Trophoblast cell (in vitro differentiated cells and primary cell): ENCODE data around the gene RAB2B.

Experiments
- DNase-seq, 2 donors: peaks; one replicate each; pipeline ENCODE4 v3.0.0-alpha.2; 2016
- H2AFZ ChIP-seq: 2 replicates; pipeline ENCODE4 v1.6.1; 2013; ENCODE audit warnings: low read length, moderate library complexity, mild to moderate bottlenecking; ENCODE audit not compliant: insufficient read depth, poor library complexity
- H2AK5ac ChIP-seq: 2 replicates; pipeline ENCODE4 v1.6.1; 2013; ENCODE audit warnings: mild to moderate bottlenecking, low read length
- H2BK120ac ChIP-seq: 2 replicates; pipeline ENCODE4 v1.6.1; 2013; ENCODE audit warnings: low read length, mild to moderate bottlenecking, moderate library complexity; ENCODE audit not compliant: insufficient read depth, poor library complexity
- H2BK12ac ChIP-seq: 2 replicates; pipeline ENCODE4 v1.6.1; 2013; ENCODE audit warnings: mild to moderate bottlenecking, low read length, moderate library complexity
- H2BK5ac ChIP-seq: 2 replicates; pipeline ENCODE4 v1.6.1; 2013; ENCODE audit warnings: low read length, low read depth, moderate library complexity, mild to moderate bottlenecking; ENCODE audit not compliant: poor library complexity
- H3K14ac ChIP-seq: 2 replicates; pipeline ENCODE4 v1.6.1; 2013; ENCODE audit warnings: mild to moderate bottlenecking, low read length
- H3K18ac ChIP-seq: 2 replicates; pipeline ENCODE4 v1.6.1; 2013; ENCODE audit warnings: mild to moderate bottlenecking, low read length
- H3K23ac ChIP-seq: 2 replicates; pipeline ENCODE4 v1.6.1; 2013; ENCODE audit warnings: low read length
- H3K27ac ChIP-seq: 2 replicates; pipeline ENCODE4 v1.5.1; 2013; ENCODE audit warnings: low read depth, mild to moderate bottlenecking, inconsistent platforms, low read length, moderate library complexity
- H3K27me3 ChIP-seq: 2 replicates; pipeline ENCODE4 v1.6.1; 2013; ENCODE audit warnings: inconsistent platforms, mild to moderate bottlenecking, low read length, moderate library complexity; ENCODE audit not compliant: insufficient read depth
- H3K36me3 ChIP-seq, 2 experiments: 1 replicate in 1 of 2; 2 replicates in 1 of 2; pipeline ENCODE4 v1.6.1; 2013; ENCODE audit warnings: low read length in 2 of 2, mild to moderate bottlenecking in 2 of 2, moderate library complexity in 1 of 2; ENCODE audit not compliant: insufficient read depth in 2 of 2, control insufficient read depth in 1 of 2
- H3K4ac ChIP-seq: 2 replicates; pipeline ENCODE4 v1.6.1; 2013; ENCODE audit warnings: low read depth, mild to moderate bottlenecking, low read length, moderate library complexity
- H3K4me1 ChIP-seq, 2 experiments: 1 replicate in 1 of 2; 2 replicates in 1 of 2; pipeline ENCODE4 v1.6.1; 2013; ENCODE audit warnings: low read length in 2 of 2, mild to moderate bottlenecking in 2 of 2, moderate library complexity in 1 of 2; ENCODE audit not compliant: insufficient read depth in 2 of 2, control insufficient read depth in 1 of 2
- H3K4me2 ChIP-seq: 2 replicates; pipeline ENCODE4 v1.6.1; 2013; ENCODE audit warnings: inconsistent platforms, mild to moderate bottlenecking, low read length, moderate library complexity
- H3K4me3 ChIP-seq: 2 replicates; pipeline ENCODE4 v1.5.1; 2013; ENCODE audit warnings: mild to moderate bottlenecking, low read depth, low read length, inconsistent platforms
- H3K79me1 ChIP-seq: one replicate; pipeline ENCODE4 v1.6.1; 2013; ENCODE audit warnings: low read length
- H3K79me2 ChIP-seq: 2 replicates; pipeline ENCODE4 v1.6.1; 2013; ENCODE audit warnings: low read length, mild to moderate bottlenecking; ENCODE audit not compliant: control insufficient read depth, insufficient read depth, poor library complexity
- H3K9ac ChIP-seq: 2 replicates; pipeline ENCODE4 v1.6.1; 2013; ENCODE audit warnings: mild to moderate bottlenecking, low read length
- H3K9me3 ChIP-seq: 2 replicates; pipeline ENCODE4 v1.6.1; 2013; ENCODE audit warnings: low read depth, mild to moderate bottlenecking, control low read depth, inconsistent platforms, low read length; ENCODE audit not compliant: insufficient read depth
- H4K12ac ChIP-seq: 2 replicates; pipeline ENCODE4 v1.6.1; 2013; ENCODE audit warnings: low read depth, mild to moderate bottlenecking, low read length, moderate library complexity
- H4K8ac ChIP-seq: 2 replicates; pipeline ENCODE4 v1.6.1; 2013; ENCODE audit warnings: low read depth, mild to moderate bottlenecking, low read length, moderate library complexity
- H4K91ac ChIP-seq: one replicate; pipeline ENCODE4 v1.6.1; 2013; ENCODE audit warnings: low read depth, mild to moderate bottlenecking, low read length, moderate library complexity
- WGBS: extraction: QIAGEN DNeasy Blood & Tissue Kit; methylation state at CpG from one replicate; pipeline ENCODE4 v1.1.7; 2013; ENCODE audit warnings: missing lambda C conversion rate; ENCODE audit not compliant: insufficient read length, insufficient coverage; ENCODE audit errors: extremely low coverage; 5-methylcytosine and 5-hydroxymethylcytosine counted together

RAB2B gene

DNA sequence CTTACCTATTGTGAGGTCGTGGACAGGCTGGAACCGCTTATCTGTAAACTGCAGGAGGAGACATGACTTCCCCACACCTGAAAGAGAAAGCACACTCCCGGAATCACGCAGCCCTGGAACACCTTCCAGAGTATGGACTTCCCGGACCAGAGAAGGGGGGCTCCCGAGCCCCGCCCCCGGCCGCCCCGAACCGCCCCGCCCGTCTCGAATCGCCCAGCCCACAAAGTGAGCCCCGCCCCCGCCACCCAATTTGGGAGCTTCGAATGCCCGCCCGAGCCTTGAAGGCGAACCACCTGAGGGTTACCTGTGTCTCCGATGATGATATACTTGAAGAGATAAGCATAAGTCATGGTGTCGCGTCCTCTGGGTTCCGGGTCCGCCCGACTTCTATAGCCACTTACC lies 235 bp downstream of the RAB2B start:
- no CpG with 5 or more reads among the region's 27 CpGs for WGBS
- H3K36me3 ChIP-seq, result peaks cover 6 to 7% of the 10 kb centered on the region in 2 experiments
- no peak overlapping the region for H3K18ac ChIP-seq
- peak overlapping the region; percentile 85 for H2BK5ac ChIP-seq
- DNase-seq, result no peak
- H3K9ac ChIP-seq, result peak overlapping the region; percentile 44
- peak overlapping the region; percentile 84 for H3K14ac ChIP-seq
- peak overlapping the region; percentile 94 for H4K91ac ChIP-seq
- peak overlapping the region; percentile 69 for H3K27ac ChIP-seq
- H3K79me2 ChIP-seq, result peaks cover 4% of the 10 kb centered on the region
- no peak overlapping the region for H2AK5ac ChIP-seq
- H4K12ac ChIP-seq, result peak overlapping the region; percentile 80
- peak overlapping the region; percentile 78 for H3K4me3 ChIP-seq
- peak overlapping the region; percentile 70 for H3K4ac ChIP-seq
- peak overlapping the region; percentile 59 for H3K4me2 ChIP-seq
- peaks cover 7% of the 10 kb centered on the region for H3K79me1 ChIP-seq
- H3K27me3 ChIP-seq, result no peaks in the 10 kb centered on the region
- peak overlapping the region; percentile 82 for H2BK120ac ChIP-seq
- peak overlapping the region; percentile 84 for H2AFZ ChIP-seq
- H3K23ac ChIP-seq, result no peak overlapping the region
- H3K9me3 ChIP-seq, result no peaks in the 10 kb centered on the region
- H4K8ac ChIP-seq, result peak overlapping the region; percentile 91
- peaks cover 0 to 3% of the 10 kb centered on the region in 2 experiments for H3K4me1 ChIP-seq
- no peak overlapping the region for H2BK12ac ChIP-seq

DNA sequence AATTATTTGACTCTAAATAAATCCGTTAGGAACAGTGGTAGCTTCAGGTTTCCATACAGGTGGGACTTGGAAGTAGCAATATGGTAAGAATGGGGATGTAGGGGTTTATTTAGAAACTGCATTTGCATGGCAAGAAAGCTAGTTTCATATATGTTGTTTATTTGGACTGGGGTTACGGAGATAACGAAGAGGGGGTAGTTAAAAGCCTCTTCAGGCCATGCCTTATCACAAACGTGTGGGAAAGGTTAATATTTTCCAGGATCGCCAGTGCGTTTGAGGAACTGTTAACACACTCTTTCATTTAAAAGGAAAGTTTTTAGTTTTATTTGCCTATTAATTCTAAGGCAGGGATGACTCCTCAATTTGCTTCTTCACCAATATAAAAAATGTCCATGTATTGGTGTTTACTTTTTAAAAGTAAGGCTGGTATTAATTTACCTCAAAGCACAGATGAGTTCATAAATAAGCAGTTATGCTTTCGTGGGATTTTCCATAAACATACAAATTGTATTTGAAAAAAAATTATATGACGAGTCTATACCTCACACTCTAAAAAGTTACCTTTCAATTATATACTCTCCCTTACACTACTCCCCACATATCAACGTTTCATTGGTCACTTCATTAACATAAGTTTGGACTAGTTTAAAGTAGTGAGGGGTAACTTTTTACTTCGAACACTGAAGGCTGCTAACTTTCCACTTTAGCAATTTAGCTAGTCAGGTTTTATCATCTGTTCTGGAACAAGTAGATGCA lies 814 bp downstream of the RAB2B start:
- Histone ChIP-seq H4K8ac (peak overlapping the region; percentile 91), H3K18ac (no peak overlapping the region), H2BK12ac (no peak overlapping the region), H3K9ac (peak overlapping the region; percentile 44), H3K36me3 (peaks cover 2 to 3% of the 10 kb centered on the region in 2 experiments), H2BK5ac (no peak overlapping the region), H3K27ac (peak overlapping the region; percentile 45), H3K79me1 (peaks cover 7% of the 10 kb centered on the region), H4K91ac (peak overlapping the region; percentile 55), H3K4ac (peak overlapping the region; percentile 62), H3K23ac (no peak overlapping the region), H2AK5ac (no peak overlapping the region), H3K4me3 (peak overlapping the region; percentile 78), H3K79me2 (peaks cover 4% of the 10 kb centered on the region), H2BK120ac (no peak overlapping the region), H3K14ac (peak overlapping the region; percentile 79), H2AFZ (no peak overlapping the region), H4K12ac (no peak overlapping the region), H3K4me1 (peaks cover 0 to 3% of the 10 kb centered on the region in 2 experiments), H3K27me3 (no peaks in the 10 kb centered on the region), H3K9me3 (no peaks in the 10 kb centered on the region), H3K4me2 (peak overlapping the region; percentile 59)
- WGBS, result no CpG with 5 or more reads among the region's 10 CpGs
- DNase-seq, result no peak

DNA sequence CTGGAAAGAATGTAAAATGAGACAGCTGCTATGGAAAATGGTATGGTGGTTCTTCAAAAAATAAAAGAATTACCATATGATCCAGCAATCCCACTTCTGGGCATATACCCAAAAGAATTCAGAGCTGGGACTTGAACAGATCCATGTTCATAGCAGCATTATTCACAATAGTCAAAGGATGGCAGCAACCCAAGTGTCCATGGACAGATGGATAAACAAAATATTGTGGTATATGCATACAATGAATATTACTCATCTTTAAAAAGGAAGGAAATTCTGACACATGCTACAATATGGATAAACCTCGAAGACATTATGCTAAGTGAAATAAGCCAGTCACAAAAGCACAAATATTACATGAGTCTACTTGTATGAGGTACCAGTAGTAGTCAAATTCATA lies 9.1 kb downstream of the RAB2B start:
- Histone ChIP-seq H3K36me3 (peaks cover 6 to 17% of the 10 kb centered on the region in 2 experiments), H3K4ac (no peak overlapping the region), H3K9me3 (no peaks in the 10 kb centered on the region), H2AK5ac (no peak overlapping the region), H3K18ac (no peak overlapping the region), H2AFZ (no peak overlapping the region), H3K4me2 (no peak overlapping the region), H4K12ac (no peak overlapping the region), H2BK120ac (no peak overlapping the region), H4K91ac (no peak overlapping the region), H2BK12ac (no peak overlapping the region), H3K79me1 (no peaks in the 10 kb centered on the region), H3K4me3 (no peak overlapping the region), H4K8ac (no peak overlapping the region), H3K9ac (no peak overlapping the region), H3K4me1 (no peaks in the 10 kb centered on the region), H3K79me2 (no peaks in the 10 kb centered on the region), H3K23ac (no peak overlapping the region), H2BK5ac (no peak overlapping the region), H3K14ac (no peak overlapping the region), H3K27ac (no peak overlapping the region), H3K27me3 (no peaks in the 10 kb centered on the region)
- no peak for DNase-seq
- no CpG with 5 or more reads among the region's 1 CpG for WGBS

DNA sequence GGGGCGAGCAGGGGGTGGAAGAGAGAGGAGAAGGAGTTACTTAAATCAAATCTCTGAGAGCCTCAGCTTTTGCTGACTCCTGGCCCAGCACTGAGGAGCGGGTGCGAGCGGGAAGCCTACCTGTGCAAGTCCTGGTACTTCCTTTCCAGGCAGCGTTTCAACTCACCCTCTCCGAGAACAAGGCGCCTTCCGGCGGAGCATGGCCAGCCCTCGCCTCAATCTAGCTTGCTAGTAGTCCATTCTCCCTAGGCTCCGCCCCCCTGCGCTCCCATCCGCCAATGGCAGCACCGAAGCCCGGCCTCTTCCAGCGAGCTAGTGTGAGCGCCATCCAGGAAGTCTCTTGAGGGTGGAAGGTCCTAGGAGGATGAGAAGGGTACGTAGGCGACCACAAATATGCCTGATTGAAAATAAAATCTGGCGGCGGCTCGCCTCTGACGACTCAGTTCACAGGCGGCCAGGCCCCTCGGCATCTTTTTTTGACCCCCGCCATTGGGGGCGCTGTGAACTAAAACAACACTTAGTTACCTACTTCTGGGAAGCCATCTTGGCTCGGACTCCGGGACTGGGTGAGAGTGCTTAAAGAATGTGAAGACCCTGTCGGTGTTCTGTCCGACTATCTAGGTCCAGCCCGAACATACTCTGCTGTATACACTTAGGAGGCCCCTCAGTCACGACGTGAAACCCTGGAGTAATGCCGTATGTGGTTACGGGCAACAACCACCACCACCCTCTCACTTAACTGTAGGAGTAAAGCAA lies 20.7 kb downstream of the RAB2B start, which contains the start of gene CHD8:
TSS of gene CHD8 (minus strand) at position 212 of the 756 bp plus-strand sequence. CDS start 24,480 bp downstream, outside the sequence.
- no peak within 1 kb of the TSS for H2BK12ac ChIP-seq
- H3K27me3 ChIP-seq, result no peaks in the 10 kb centered on the region
- peak within 1 kb of the TSS; percentile 30 for H3K4ac ChIP-seq
- DNase-seq, result peak; percentile 100
- peaks cover 3 to 6% of the 10 kb centered on the region in 2 experiments for H3K36me3 ChIP-seq
- H2AFZ ChIP-seq, result peak within 1 kb of the TSS; percentile 61
- H2AK5ac ChIP-seq, result no peak within 1 kb of the TSS
- peak within 1 kb of the TSS; percentile 73 for H3K9ac ChIP-seq
- peak within 1 kb of the TSS; percentile 66 for H2BK5ac ChIP-seq
- peak within 1 kb of the TSS; percentile 49 for H4K12ac ChIP-seq
- peak within 1 kb of the TSS; percentile 81 for H3K27ac ChIP-seq
- peaks cover 4 to 7% of the 10 kb centered on the region in 2 experiments for H3K4me1 ChIP-seq
- peak within 1 kb of the TSS; percentile 74 for H3K18ac ChIP-seq
- peak within 1 kb of the TSS; percentile 83 for H4K91ac ChIP-seq
- peak within 1 kb of the TSS; percentile 83 for H3K4me2 ChIP-seq
- H2BK120ac ChIP-seq, result peak within 1 kb of the TSS; percentile 41
- no peaks in the 10 kb centered on the region for H3K9me3 ChIP-seq
- H3K14ac ChIP-seq, result peak within 1 kb of the TSS; percentile 82
- peak within 1 kb of the TSS; percentile 83 for H3K4me3 ChIP-seq
- no peak within 1 kb of the TSS for H3K23ac ChIP-seq
- WGBS, result no CpG with 5 or more reads among the region's 36 CpGs
- H4K8ac ChIP-seq, result peak within 1 kb of the TSS; percentile 91
- H3K79me2 ChIP-seq, result peaks cover 15% of the 10 kb centered on the region
- H3K79me1 ChIP-seq, result peaks cover 6% of the 10 kb centered on the region
